Daoy (cell line): ENCODE measurements around the gene TYW1B. TPM values are rescaled to one million over a fixed set of nuclear protein-coding genes. Genes with fewer than 3 reads are reported as not detected.
"Not testable (repeated sequence)": the region's sequence is repeated elsewhere in the genome, so short reads cannot be mapped to it uniquely, and the experiment has no call there.

Experiments used
- DNase-seq: peaks from one replicate; pipeline ENCODE4 v3.0.0-alpha.2; 2015; ENCODE audit warnings: low read depth
- total RNA-seq: library from RNA; depleted of rRNA; stranded (reverse); fragments of >200 nt; shearing (Covaris generic); gene quantifications from 2 replicates; pipeline ENCODE4 v1.2.3, GENCODE V29; 2014; rRNA removed

Gene TYW1B
- 1.9 and 4.5 TPM in 2 replicates for total RNA-seq

- peak; percentile 100 for DNase-seq
Measured at GRCh38 chr7:72827839-72828591, at the start of gene TYW1B. TSS of gene TYW1B (minus strand) at chr7:72828200. CDS start at chr7:72828075, 125 bp downstream.

GRCh38 chr7:72867591-72867990, 39.6 kb upstream of the TYW1B start:
- not testable (repeated sequence) for DNase-seq

GRCh38 chr7:72858846-72859400, 30.9 kb upstream of the TYW1B start:
- not testable (repeated sequence) for DNase-seq

GRCh38 chr7:72857925-72858324, 29.9 kb upstream of the TYW1B start:
- peak; percentile 44 for DNase-seq

GRCh38 chr7:72855261-72855660, 27.3 kb upstream of the TYW1B start:
- DNase-seq, result not testable (repeated sequence)

- DNase-seq, result not testable (repeated sequence)
Measured at GRCh38 chr7:72852937-72853336, 24.9 kb upstream of the TYW1B start.

GRCh38 chr7:72850746-72851145, 22.7 kb upstream of the TYW1B start:
- not testable (repeated sequence) for DNase-seq

GRCh38 chr7:72844146-72844545, 16.1 kb upstream of the TYW1B start:
- DNase-seq, result not testable (repeated sequence)

- not testable (repeated sequence) for DNase-seq
Measured at GRCh38 chr7:72843166-72843565, 15.2 kb upstream of the TYW1B start.

- DNase-seq, result not testable (repeated sequence)
Measured at GRCh38 chr7:72840966-72841511, 13.0 kb upstream of the TYW1B start.

- DNase-seq, result not testable (repeated sequence)
Measured at GRCh38 chr7:72838315-72838714, 10.3 kb upstream of the TYW1B start.

GRCh38 chr7:72837291-72837690, 9.3 kb upstream of the TYW1B start:
- DNase-seq, result not testable (repeated sequence)

- not testable (repeated sequence) for DNase-seq
Measured at GRCh38 chr7:72830567-72830966, 2.6 kb upstream of the TYW1B start.

GRCh38 chr7:72829687-72830354, 1.8 kb upstream of the TYW1B start:
- DNase-seq, result peak; percentile 80

- peak; percentile 100 for DNase-seq
Measured at GRCh38 chr7:72829291-72829686, 1.3 kb upstream of the TYW1B start.

- peak; percentile 39 for DNase-seq
Measured at GRCh38 chr7:72823765-72824732, 4.0 kb downstream of the TYW1B start.

GRCh38 chr7:72822497-72822896, 5.5 kb downstream of the TYW1B start:
- DNase-seq, result not testable (repeated sequence)

- not testable (repeated sequence) for DNase-seq
Measured at GRCh38 chr7:72818663-72819361, 9.2 kb downstream of the TYW1B start.

- DNase-seq, result peak; percentile 21
Measured at GRCh38 chr7:72817661-72818060, 10.3 kb downstream of the TYW1B start.

GRCh38 chr7:72816370-72817157, 11.4 kb downstream of the TYW1B start:
- DNase-seq, result not testable (repeated sequence)
